Measurements from ENCODE around the gene COQ9. TPM values are rescaled to one million over a fixed set of nuclear protein-coding genes. Genes with fewer than 3 reads are reported as not detected.
A peak's percentile ranks its signal among the peaks of the same experiment; 100 is the strongest.

The COQ9 gene
- total RNA-seq, 4 donors from 2014 or later, result 11.5 to 39.1 (median 23.6) TPM

GRCh38 chr16:57452021-57452420 is 4.7 kb downstream of the COQ9 start:
- H3K36me3 ChIP-seq, result no peaks in the 10 kb centered on the region
- H3K27ac ChIP-seq, result no peak overlapping the region
- no peak overlapping the region for H3K4me3 ChIP-seq
- no peak for DNase-seq
- intact Hi-C loops (cut with DNase I; ENCODE audit: low total_unique reads), result no loop called here
- no peak for TF ChIP-seq CTCF (IDR thresholded peaks at IDR 0.05)
- no peak for TF ChIP-seq POLR2A (IDR thresholded peaks at IDR 0.05)
- no peaks in the 10 kb centered on the region for H3K27me3 ChIP-seq
- no peaks in the 10 kb centered on the region for H3K9me3 ChIP-seq
- H3K4me1 ChIP-seq, result no peaks in the 10 kb centered on the region

GRCh38 chr16:57462209-57462977 is 15.1 kb downstream of the COQ9 start, which contains the start of gene POLR2C:
Gene POLR2C, plus strand, starts transcription at chr16:57462679. Its CDS starts 46 bp downstream, at chr16:57462725.
- no peaks in the 10 kb centered on the region for H3K27me3 ChIP-seq
- DNase-seq, result peak; percentile 84 to 88
- H3K36me3 ChIP-seq, result no peaks in the 10 kb centered on the region
- H3K27ac ChIP-seq, result peak within 1 kb of the TSS; percentile 85 to 87
- intact Hi-C loops (cut with DNase I; ENCODE audit: low total_unique reads), result no loop called here
- H3K4me1 ChIP-seq, result peaks cover 4 to 13% of the 10 kb centered on the region in 2 donors
- peak within 1 kb of the TSS; percentile 78 to 96 for H3K4me3 ChIP-seq
- TF ChIP-seq CTCF (IDR thresholded peaks at IDR 0.05), result peak; percentile 97
- peak; percentile 41 to 91 for TF ChIP-seq POLR2A (IDR thresholded peaks at IDR 0.05)
- no peaks in the 10 kb centered on the region for H3K9me3 ChIP-seq

GRCh38 chr16:57462978-57463362 is 15.7 kb downstream of the COQ9 start:
- H3K27ac ChIP-seq, result peak overlapping the region; percentile 85 to 87

GRCh38 chr16:57464523-57464922 is 17.2 kb downstream of the COQ9 start:
- Histone ChIP-seq H3K27ac (no peak overlapping the region), H3K36me3 (no peaks in the 10 kb centered on the region), H3K27me3 (no peaks in the 10 kb centered on the region), H3K9me3 (no peaks in the 10 kb centered on the region), H3K4me1 (peaks cover 4 to 13% of the 10 kb centered on the region in 2 donors), H3K4me3 (no peak overlapping the region)
- TF ChIP-seq POLR2A (IDR thresholded peaks at IDR 0.05) (no peak), CTCF (IDR thresholded peaks at IDR 0.05) (no peak)
- intact Hi-C loops (cut with DNase I; ENCODE audit: low total_unique reads), result no loop called here
- no peak for DNase-seq

More at GRCh38 chr16:57462978-57463362, 15.7 kb downstream of the COQ9 start:
- DNase-seq, result no peak
- no peaks in the 10 kb centered on the region for H3K36me3 ChIP-seq
- TF ChIP-seq CTCF (IDR thresholded peaks at IDR 0.05) (no peak), POLR2A (IDR thresholded peaks at IDR 0.05) (no peak)
- peak overlapping the region; percentile 78 to 96 for H3K4me3 ChIP-seq
- H3K9me3 ChIP-seq, result no peaks in the 10 kb centered on the region
- H3K4me1 ChIP-seq, result peaks cover 4 to 13% of the 10 kb centered on the region in 2 donors
- intact Hi-C loops (cut with DNase I; ENCODE audit: low total_unique reads), result no loop called here
- H3K27me3 ChIP-seq, result no peaks in the 10 kb centered on the region

- Histone ChIP-seq H3K27me3 (no peaks in the 10 kb centered on the region), H3K36me3 (no peaks in the 10 kb centered on the region), H3K4me1 (peaks cover 4 to 13% of the 10 kb centered on the region in 2 donors), H3K9me3 (no peaks in the 10 kb centered on the region), H3K4me3 (no peak overlapping the region), H3K27ac (no peak overlapping the region)
- TF ChIP-seq POLR2A (IDR thresholded peaks at IDR 0.05) (no peak), CTCF (IDR thresholded peaks at IDR 0.05) (no peak)
- intact Hi-C loops (cut with DNase I; ENCODE audit: low total_unique reads), result no loop called here
- no peak for DNase-seq
Observed at GRCh38 chr16:57468346-57468745, 21.1 kb downstream of the COQ9 start.
